Adipocyte (in vitro differentiated cells): ENCODE measurements around the gene SLC35F3.

Source experiments
- DNase-seq: peaks from one replicate; pipeline ENCODE4 v3.0.0-alpha.2; 2015; ENCODE audit warnings: low read depth
- H3K27me3 ChIP-seq: replicated peaks from 2 replicates; pipeline ENCODE4 v1.7.0; 2013; ENCODE audit warnings: mild to moderate bottlenecking, low read length, moderate library complexity; ENCODE audit not compliant: control insufficient read depth, insufficient read depth
- H3K36me3 ChIP-seq: 2 replicates; pipeline ENCODE4 v1.7.0; 2013; ENCODE audit warnings: low read length, mild to moderate bottlenecking, moderate library complexity; ENCODE audit not compliant: control insufficient read depth, insufficient read depth, severe bottlenecking
- H3K4me1 ChIP-seq: 2 replicates; pipeline ENCODE4 v1.7.0; 2013; ENCODE audit warnings: mild to moderate bottlenecking, low read length, moderate library complexity; ENCODE audit not compliant: control insufficient read depth, insufficient read depth
- H3K4me3 ChIP-seq: 2 replicates; pipeline ENCODE4 v1.7.0; 2013; ENCODE audit warnings: mild to moderate bottlenecking, low read length, moderate library complexity
- H3K9ac ChIP-seq: 2 replicates; pipeline ENCODE4 v1.7.0; 2013; ENCODE audit warnings: mild to moderate bottlenecking, low read length, moderate library complexity
- H3K9me3 ChIP-seq: 2 replicates; pipeline ENCODE4 v1.7.0; 2013; ENCODE audit warnings: mild to moderate bottlenecking, low read length, moderate library complexity; ENCODE audit not compliant: control insufficient read depth

SLC35F3 gene

DNA sequence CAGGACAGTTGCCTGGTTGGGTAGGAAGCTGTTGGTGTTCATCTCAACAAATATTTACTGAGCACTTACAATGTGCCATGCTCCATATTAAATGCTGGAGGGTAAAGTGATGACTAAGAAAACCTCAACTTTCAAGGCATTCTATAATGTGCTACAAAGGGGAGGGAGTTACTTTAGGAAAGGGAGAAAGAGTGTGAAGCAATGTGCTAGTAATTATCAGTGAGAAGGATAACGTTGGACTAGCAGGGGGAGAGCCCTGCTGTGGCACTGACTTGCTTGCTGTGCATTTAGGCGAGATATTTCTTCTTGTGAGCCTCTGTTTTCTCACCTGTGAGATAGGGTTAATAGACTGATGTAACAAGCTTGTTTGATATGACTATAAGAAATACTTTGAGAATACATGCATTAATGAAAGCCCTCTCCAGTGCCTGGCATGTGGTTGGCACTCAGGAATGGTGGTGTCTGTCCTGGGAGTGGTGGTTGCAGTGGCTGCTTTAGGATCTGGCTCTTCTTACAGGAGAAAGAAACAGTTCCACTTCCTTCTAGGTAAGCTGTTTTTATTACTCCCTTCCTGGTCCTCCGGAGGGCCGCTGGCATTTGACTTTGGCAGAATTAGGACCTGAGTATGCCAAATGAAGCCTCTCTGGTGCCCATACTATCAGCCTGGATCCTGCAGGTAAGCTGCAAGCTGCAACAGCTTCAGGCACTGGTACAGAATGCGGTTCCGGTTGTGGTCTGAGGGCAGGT lies 357.7 kb downstream of the SLC35F3 start:
- Histone ChIP-seq H3K9me3 (peaks cover 12% of the 10 kb centered on the region), H3K36me3 (no peaks in the 10 kb centered on the region), H3K4me3 (no peak overlapping the region), H3K9ac (no peak overlapping the region), H3K27me3 (no peaks in the 10 kb centered on the region), H3K4me1 (no peaks in the 10 kb centered on the region)
- no peak for DNase-seq

DNA sequence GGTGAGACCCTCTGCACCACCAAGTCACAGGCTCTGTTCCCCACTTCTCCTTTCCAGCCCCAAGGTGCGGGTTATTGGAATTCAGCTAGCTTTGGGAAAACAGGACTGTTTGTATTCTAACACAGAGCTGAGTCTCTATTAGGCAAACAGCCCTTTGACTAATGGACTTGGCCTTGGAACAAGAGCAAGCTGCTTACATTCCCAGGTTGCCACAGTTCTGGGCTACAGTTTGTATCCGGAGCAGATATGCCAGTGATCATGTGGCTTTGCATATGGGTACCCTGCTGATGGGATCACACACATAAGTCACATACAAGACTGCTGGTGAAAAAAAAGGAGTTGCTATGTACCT lies 358.3 kb downstream of the SLC35F3 start:
- no peak overlapping the region for H3K9ac ChIP-seq
- no peak overlapping the region for H3K4me3 ChIP-seq
- H3K27me3 ChIP-seq: no peaks in the 10 kb centered on the region
- no peaks in the 10 kb centered on the region for H3K4me1 ChIP-seq
- DNase-seq: no peak
- no peaks in the 10 kb centered on the region for H3K36me3 ChIP-seq
- H3K9me3 ChIP-seq: peaks cover 7% of the 10 kb centered on the region

DNA sequence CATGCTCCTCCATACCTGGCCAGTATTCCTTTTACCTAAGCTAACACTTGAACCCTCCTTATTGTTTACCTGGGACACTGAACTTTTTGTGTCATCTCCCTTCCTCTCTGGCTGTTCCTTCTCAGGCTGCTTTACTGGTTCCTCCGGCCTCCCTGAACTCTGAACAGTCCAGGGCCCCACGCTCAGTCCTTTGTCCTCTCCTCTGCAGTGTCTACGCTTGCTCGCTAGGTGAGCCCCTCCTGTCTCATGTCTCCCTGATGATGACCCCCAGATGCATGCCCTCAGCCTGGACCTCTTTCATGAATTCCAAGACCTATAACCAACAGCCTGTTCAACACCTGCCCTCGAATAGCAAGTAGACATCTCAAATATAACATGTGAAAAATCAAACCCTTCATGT lies 360.4 kb downstream of the SLC35F3 start:
- Histone ChIP-seq H3K4me3 (no peak overlapping the region), H3K27me3 (no peaks in the 10 kb centered on the region), H3K9me3 (no peaks in the 10 kb centered on the region), H3K36me3 (no peaks in the 10 kb centered on the region), H3K9ac (no peak overlapping the region), H3K4me1 (no peaks in the 10 kb centered on the region)
- no peak for DNase-seq

DNA sequence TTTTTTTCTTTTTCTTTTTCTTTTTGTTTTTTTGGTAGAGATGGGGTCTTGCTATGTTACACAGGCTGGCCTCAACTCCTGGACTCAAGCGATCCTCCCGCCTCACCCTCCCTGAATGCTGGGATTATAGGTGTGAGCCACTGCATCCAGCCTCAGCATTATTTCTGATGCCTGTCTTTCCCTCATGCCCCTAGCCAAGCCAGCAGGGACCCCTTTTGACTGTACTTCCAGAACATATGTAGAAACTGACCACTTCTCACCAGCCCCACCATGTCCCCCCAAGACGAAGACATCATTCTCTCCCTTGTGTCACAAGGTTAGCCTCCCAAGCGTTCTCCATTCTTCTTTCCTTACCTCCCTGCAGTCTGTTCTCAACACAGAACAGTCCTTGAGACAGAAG lies 360.8 kb downstream of the SLC35F3 start:
- Histone ChIP-seq H3K27me3 (no peaks in the 10 kb centered on the region), H3K9me3 (no peaks in the 10 kb centered on the region), H3K4me3 (no peak overlapping the region), H3K4me1 (no peaks in the 10 kb centered on the region), H3K9ac (no peak overlapping the region), H3K36me3 (no peaks in the 10 kb centered on the region)
- no peak for DNase-seq

DNA sequence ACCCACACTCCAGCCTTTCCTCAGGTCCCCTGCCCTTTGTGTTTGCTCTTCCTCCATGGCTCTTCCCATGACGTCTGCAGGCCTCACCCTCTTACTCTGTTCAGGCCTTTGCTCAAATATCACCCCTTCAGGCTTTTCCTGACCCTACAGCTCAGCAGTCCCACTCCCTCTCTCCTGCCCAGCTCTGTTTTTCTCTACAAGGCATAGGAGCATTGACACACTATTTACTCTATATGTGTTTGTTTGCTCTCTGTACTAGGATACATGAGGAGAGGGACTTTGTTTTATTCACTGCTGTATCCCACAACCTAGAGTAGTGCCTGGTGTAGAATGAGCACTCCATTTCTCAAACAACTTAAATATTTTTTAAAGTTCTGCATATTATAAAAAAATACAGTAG lies 361.4 kb downstream of the SLC35F3 start:
- H3K9me3 ChIP-seq: no peaks in the 10 kb centered on the region
- no peaks in the 10 kb centered on the region for H3K27me3 ChIP-seq
- no peak overlapping the region for H3K9ac ChIP-seq
- no peak overlapping the region for H3K4me3 ChIP-seq
- no peaks in the 10 kb centered on the region for H3K36me3 ChIP-seq
- no peaks in the 10 kb centered on the region for H3K4me1 ChIP-seq
- DNase-seq: no peak

DNA sequence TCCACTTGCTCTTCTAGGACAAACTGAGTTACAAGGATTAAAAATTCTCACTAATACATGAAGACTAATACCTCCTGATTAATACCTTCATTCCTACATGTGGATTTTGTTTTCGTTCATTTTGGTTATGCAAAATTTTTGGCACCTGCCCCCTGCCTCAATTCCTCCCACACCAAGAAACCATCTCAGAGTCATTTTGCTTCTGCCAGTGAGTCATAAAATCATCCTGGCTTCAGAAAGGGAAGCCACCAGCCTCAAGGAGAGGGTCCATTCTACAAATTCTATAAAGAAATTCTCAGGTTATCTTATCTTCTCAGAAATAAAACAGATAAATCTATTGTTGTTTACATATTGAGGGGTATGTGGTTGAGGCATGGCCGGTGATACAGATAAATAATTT lies 365.6 kb downstream of the SLC35F3 start:
- Histone ChIP-seq H3K4me1 (no peaks in the 10 kb centered on the region), H3K27me3 (no peaks in the 10 kb centered on the region), H3K9me3 (no peaks in the 10 kb centered on the region), H3K36me3 (no peaks in the 10 kb centered on the region), H3K4me3 (no peak overlapping the region), H3K9ac (no peak overlapping the region)
- no peak for DNase-seq

DNA sequence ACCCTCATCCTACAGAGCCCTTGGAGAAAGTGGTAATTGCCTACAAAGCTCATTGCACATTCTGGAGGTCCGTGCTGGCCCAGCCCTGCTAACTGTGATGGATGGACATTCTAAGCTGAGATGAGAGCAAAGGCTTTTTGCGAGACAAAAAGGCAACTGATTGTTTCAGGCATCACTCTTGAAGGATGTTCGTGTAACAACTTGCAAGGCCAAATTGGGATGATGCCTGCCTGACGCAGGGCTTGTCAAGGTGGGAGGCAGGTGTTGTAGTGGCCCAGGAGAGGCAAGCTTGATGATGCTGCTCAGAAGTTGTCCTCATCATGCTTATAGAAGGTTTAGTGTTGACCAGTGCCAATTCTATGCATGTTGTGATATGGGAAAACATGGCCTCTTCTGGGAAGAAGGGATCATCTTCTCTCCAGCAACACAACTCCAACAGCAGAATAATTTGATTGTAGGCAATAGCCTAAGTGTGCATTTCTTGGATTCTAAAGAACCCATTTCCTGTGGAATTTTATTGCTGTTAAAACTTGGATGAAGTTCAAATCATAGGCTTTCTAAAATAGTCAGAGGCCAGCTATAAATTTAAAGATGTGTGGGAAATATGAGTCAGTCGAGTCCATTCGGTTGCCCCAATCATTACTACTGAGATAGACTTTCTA lies 366.2 kb downstream of the SLC35F3 start:
- no peaks in the 10 kb centered on the region for H3K9me3 ChIP-seq
- no peaks in the 10 kb centered on the region for H3K27me3 ChIP-seq
- no peak overlapping the region for H3K9ac ChIP-seq
- no peaks in the 10 kb centered on the region for H3K36me3 ChIP-seq
- H3K4me3 ChIP-seq: no peak overlapping the region
- H3K4me1 ChIP-seq: no peaks in the 10 kb centered on the region
- DNase-seq: no peak

DNA sequence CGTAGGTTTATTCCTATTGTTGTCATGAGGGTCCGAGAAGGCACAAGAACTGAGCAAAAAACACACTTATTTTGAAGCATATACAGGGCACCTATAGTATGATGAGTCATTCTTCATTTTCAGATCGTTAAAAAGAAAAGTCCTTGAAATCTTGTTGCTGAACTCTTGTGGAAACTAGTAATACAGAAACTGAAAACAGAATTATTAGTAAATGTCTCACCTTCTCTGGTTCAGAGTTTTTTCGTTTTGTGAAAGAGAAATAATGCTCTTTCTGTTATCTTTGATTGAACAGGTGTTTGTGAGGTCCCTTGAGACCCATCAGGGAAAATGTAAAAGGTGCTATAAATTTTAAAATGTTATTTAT lies 366.7 kb downstream of the SLC35F3 start:
- Histone ChIP-seq H3K9ac (no peak overlapping the region), H3K36me3 (no peaks in the 10 kb centered on the region), H3K4me3 (no peak overlapping the region), H3K9me3 (no peaks in the 10 kb centered on the region), H3K4me1 (no peaks in the 10 kb centered on the region), H3K27me3 (no peaks in the 10 kb centered on the region)
- DNase-seq: no peak

DNA sequence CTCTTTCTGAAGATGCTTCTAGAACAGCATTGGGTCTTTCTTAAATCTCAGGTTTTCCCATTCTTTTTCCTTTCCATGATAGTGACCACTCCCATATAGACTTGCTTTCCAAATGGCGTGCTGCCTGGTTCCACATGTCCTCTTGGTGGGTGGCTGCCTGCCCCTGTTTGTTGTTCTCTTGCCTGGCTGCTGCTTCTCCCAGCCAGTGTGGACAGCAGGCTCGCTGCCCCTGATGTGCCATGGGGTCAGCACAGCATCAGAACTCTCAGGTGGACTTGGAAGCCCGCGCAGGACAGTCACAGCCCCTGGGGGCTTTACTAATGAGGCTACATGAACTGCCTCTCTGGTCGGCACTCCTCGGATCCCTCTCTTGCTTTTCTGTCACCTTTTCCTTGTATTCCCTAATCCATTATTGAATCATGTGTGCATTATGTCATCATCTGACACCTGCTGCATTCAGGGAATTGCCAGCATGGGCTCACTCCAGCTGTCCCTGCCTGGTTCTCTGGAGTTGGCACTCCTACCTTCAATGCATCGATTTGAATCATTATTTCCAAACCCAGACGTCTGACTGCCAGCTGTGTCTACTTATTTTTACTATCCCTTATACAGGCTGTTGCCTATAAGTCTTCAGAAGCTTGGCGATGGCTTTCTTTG lies 368.3 kb downstream of the SLC35F3 start:
- H3K9me3 ChIP-seq: no peaks in the 10 kb centered on the region
- H3K9ac ChIP-seq: no peak overlapping the region
- DNase-seq: no peak
- H3K27me3 ChIP-seq: no peaks in the 10 kb centered on the region
- H3K4me1 ChIP-seq: no peaks in the 10 kb centered on the region
- H3K4me3 ChIP-seq: no peak overlapping the region
- H3K36me3 ChIP-seq: no peaks in the 10 kb centered on the region

DNA sequence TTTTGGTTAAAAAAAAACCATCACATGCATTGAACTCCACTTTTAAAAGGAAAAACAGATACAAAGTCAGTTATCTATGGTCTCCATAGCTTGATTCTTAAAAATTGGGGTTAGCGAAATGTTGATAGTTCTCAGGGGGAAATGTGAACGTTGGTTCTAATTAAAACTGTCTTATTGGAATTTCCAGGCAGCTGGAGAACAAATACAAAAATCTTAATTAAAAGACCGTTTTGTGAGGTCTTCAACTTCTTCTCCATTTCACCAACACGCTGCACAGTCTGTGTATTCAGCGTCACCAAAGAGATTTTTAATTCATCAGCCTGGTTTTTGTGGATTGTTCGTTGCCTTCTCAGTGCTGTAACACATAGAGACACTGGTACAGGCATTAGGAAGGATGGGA lies 369.5 kb downstream of the SLC35F3 start:
- H3K4me1 ChIP-seq: no peaks in the 10 kb centered on the region
- H3K36me3 ChIP-seq: no peaks in the 10 kb centered on the region
- no peaks in the 10 kb centered on the region for H3K27me3 ChIP-seq
- no peaks in the 10 kb centered on the region for H3K9me3 ChIP-seq
- H3K9ac ChIP-seq: no peak overlapping the region
- no peak for DNase-seq
- no peak overlapping the region for H3K4me3 ChIP-seq

DNA sequence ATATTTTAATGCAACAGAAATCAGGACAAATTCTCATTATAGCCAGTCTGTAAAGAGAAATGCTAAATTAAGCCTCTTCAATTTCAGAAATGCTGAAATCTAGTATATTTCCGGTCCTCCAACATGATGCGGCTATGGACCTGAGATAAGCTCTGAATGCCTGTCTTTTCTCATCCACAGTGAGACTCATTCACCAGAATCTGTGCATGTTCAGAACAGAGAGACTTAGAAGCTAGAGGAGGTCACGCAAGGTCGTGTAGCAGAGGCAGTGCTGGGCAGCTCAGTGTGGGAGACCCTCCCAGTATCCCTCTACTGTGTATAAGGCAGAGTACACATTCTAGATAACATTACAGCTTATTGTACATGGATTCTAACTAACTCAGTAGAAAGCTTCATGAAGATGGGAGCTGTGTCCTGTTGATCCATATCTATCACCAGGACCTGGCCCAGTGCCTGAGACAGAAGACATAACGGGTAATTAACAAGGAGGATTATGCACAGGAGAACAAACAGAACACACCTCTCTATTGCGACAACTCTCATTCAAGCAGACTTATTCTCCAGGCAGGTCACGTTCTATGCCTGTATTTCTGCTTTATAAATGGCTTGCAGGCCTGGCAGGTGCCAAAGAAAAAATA lies 371.8 kb downstream of the SLC35F3 start:
- no peaks in the 10 kb centered on the region for H3K27me3 ChIP-seq
- no peak overlapping the region for H3K9ac ChIP-seq
- H3K9me3 ChIP-seq: no peaks in the 10 kb centered on the region
- no peaks in the 10 kb centered on the region for H3K4me1 ChIP-seq
- no peaks in the 10 kb centered on the region for H3K36me3 ChIP-seq
- DNase-seq: no peak
- H3K4me3 ChIP-seq: no peak overlapping the region
